T-helper 22 cell (primary cell): Measurements from ENCODE around the gene KCNK17.
"Not testable (repeated sequence)": the region's sequence is repeated elsewhere in the genome, so short reads cannot be mapped to it uniquely, and the experiment has no call there.

Source experiments
- DNase-seq: peaks from one replicate; pipeline ENCODE4 v3.0.0-alpha.2; 2020; ENCODE audit warnings: low read depth

The KCNK17 gene

GRCh38 chr6:39302011-39302410 lies 12.2 kb downstream of the KCNK17 start:
- DNase-seq, result no peak

- DNase-seq, result no peak
Observed at GRCh38 chr6:39301606-39302005, 12.6 kb downstream of the KCNK17 start.

GRCh38 chr6:39300739-39301138 lies 13.5 kb downstream of the KCNK17 start:
- DNase-seq, result no peak

- DNase-seq, result no peak
Observed at GRCh38 chr6:39298061-39298460, 16.2 kb downstream of the KCNK17 start.

GRCh38 chr6:39296745-39297640 lies 17.2 kb downstream of the KCNK17 start:
- DNase-seq, result no peak

- no peak for DNase-seq
Observed at GRCh38 chr6:39295611-39296011, 18.6 kb downstream of the KCNK17 start.

GRCh38 chr6:39294899-39295298 lies 19.3 kb downstream of the KCNK17 start:
- no peak for DNase-seq

- no peak for DNase-seq
Observed at GRCh38 chr6:39294133-39294532, 20.1 kb downstream of the KCNK17 start.

GRCh38 chr6:39292637-39293036 lies 21.6 kb downstream of the KCNK17 start:
- no peak for DNase-seq

GRCh38 chr6:39289490-39289889 lies 24.7 kb downstream of the KCNK17 start:
- no peak for DNase-seq

GRCh38 chr6:39287601-39288000 lies 26.6 kb downstream of the KCNK17 start:
- DNase-seq, result no peak

- DNase-seq, result not testable (repeated sequence)
Observed at GRCh38 chr6:39286596-39286995, 27.6 kb downstream of the KCNK17 start.

- DNase-seq, result no peak
Observed at GRCh38 chr6:39282774-39283173, 31.4 kb downstream of the KCNK17 start.

GRCh38 chr6:39281312-39281980 lies 32.8 kb downstream of the KCNK17 start:
- DNase-seq, result no peak

- DNase-seq, result no peak
Observed at GRCh38 chr6:39280247-39280731, 33.9 kb downstream of the KCNK17 start.

- DNase-seq, result no peak
Observed at GRCh38 chr6:39279539-39279938, 34.7 kb downstream of the KCNK17 start.

GRCh38 chr6:39276379-39276995 lies 37.7 kb downstream of the KCNK17 start:
- no peak for DNase-seq

- DNase-seq, result no peak
Observed at GRCh38 chr6:39274903-39275302, 39.3 kb downstream of the KCNK17 start.

- no peak for DNase-seq
Observed at GRCh38 chr6:39274471-39274870, 39.7 kb downstream of the KCNK17 start.

- DNase-seq, result no peak
Observed at GRCh38 chr6:39273406-39273821, 40.8 kb downstream of the KCNK17 start.

GRCh38 chr6:39269961-39270360 lies 44.3 kb downstream of the KCNK17 start:
- no peak for DNase-seq

GRCh38 chr6:39268721-39269120 lies 45.5 kb downstream of the KCNK17 start:
- no peak for DNase-seq

- DNase-seq, result no peak
Observed at GRCh38 chr6:39268171-39268570, 46.0 kb downstream of the KCNK17 start.
